Gastrocnemius medialis (tissue), 4 donors: ENCODE data around the gene KCTD5. TPM values are rescaled to one million over a fixed set of nuclear protein-coding genes. Genes with fewer than 3 reads are reported as not detected.

Experiments used
- ATAC-seq, 2 donors: fragments of 150-250 bp; one replicate each; pipeline ENCODE4 v1.9.1; 2016
- DNase-seq, 2 donors: peaks; one replicate each; pipeline ENCODE4 v3.0.0-alpha.2; 2019
- H3K27ac ChIP-seq, 4 donors: fragments of 200-600 bp; sonication (generic); 1 replicate in 1 of 4; 2 replicates in 3 of 4; pipeline ENCODE4 v1.5.1; 2016 to 2018; ENCODE audit warnings: mild to moderate bottlenecking in 2 of 4, moderate library complexity in 1 of 4
- H3K27me3 ChIP-seq, 3 donors: fragments of 200-600 bp; sonication (generic) in 2 of 3; 1 replicate in 1 of 3; 2 replicates in 2 of 3; pipeline versions ENCODE4 v1.5.1 to v1.6.0; 2016 to 2019; ENCODE audit warnings: mild to moderate bottlenecking in 1 of 3, moderate library complexity in 1 of 3
- H3K36me3 ChIP-seq, 2 donors: fragments of 200-600 bp; sonication (generic) in 1 of 2; one replicate each; pipeline ENCODE4 v1.5.1; 2017 to 2018
- H3K4me1 ChIP-seq, 2 donors: fragments of 200-600 bp; sonication (generic) in 1 of 2; one replicate each; pipeline ENCODE4 v1.5.1; 2016 to 2017; ENCODE audit warnings: mild to moderate bottlenecking in 2 of 2
- H3K4me3 ChIP-seq, 4 donors: fragments of 200-600 bp; sonication (generic) in 3 of 4; 1 replicate in 1 of 4; 2 replicates in 3 of 4; pipeline ENCODE4 v1.5.1; 2016 to 2019; ENCODE audit warnings: mild to moderate bottlenecking in 2 of 4
- H3K9me3 ChIP-seq, 3 donors: fragments of 200-600 bp; sonication (generic) in 2 of 3; 1 replicate in 1 of 3; 2 replicates in 2 of 3; pipeline ENCODE4 v1.5.1; 2016 to 2019
- POLR2A ChIP-seq, 2 donors: fragments of 450-650 bp; IDR thresholded peaks; one replicate each; pipeline ENCODE4 v1.6.1; 2017; ENCODE audit warnings: antibody characterized with exemption in 2 of 2, mild to moderate bottlenecking in 2 of 2, moderate library complexity in 2 of 2
- in situ Hi-C, 4 donors: fragments of 200-750 bp; cut with MboI; loops; one replicate each; pipeline versions ENCODE4 v1.15.0 to v1.8.0; 2017; ENCODE audit warnings: low sequenced_read_pairs in 4 of 4
- intact Hi-C: fragments of 100-400 bp; cut with DNase I; formaldehyde crosslinking; loops from one replicate; pipeline ENCODE4 v1.15.1; 2023; ENCODE audit warnings: low total_unique reads
- total RNA-seq, 4 donors: library from RNA; depleted of rRNA; stranded (reverse); fragments of >200 nt; gene quantifications; one replicate each; pipeline versions ENCODE4 v1.1.0 to v1.2.3, GENCODE V29; 2016
- TF ChIP-seq, protein P1 (sequence below), 5 experiments: fragments of 450-650 bp in 3 of 5; fragments of 200-600 bp in 2 of 5; sonication (generic) in 2 of 5; IDR thresholded peaks in 4 of 5; conservative IDR thresholded peaks in 1 of 5; 1 replicate in 4 of 5; 2 replicates in 1 of 5; pipeline ENCODE4 v1.5.1; 2016 to 2019; ENCODE audit warnings: antibody characterized with exemption in 5 of 5, mild to moderate bottlenecking in 3 of 5, moderate library complexity in 3 of 5

The KCTD5 gene
- total RNA-seq, 4 donors from 2014 or later: 13.6 to 23.8 (median 14.7) TPM

DNA sequence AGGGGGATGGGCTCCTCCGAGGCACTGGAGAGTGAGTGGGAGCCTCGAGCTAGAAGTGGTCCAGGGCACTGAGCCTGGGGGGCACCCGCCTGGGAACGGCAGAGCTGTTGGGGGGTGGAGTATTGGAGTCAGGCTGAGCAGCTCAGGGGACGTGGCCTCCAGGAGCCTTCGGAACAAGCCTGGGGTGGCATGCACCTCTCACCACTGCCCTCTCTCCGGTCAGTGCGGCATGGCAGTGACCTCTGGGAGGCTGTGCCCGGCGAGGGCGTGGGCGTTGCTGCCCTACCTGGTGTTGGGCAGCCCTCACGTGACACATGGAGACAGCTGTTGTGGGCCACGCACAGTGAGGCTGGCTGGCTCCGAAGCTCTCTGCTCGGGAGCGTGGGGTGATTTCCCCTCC lies 23.8 kb downstream of the KCTD5 start:
- no peaks in the 10 kb centered on the region for H3K27me3 ChIP-seq
- peaks cover 25 to 29% of the 10 kb centered on the region in 2 donors for H3K4me1 ChIP-seq
- in situ Hi-C loops: no loop called here
- intact Hi-C loops: no loop called here
- H3K27ac ChIP-seq: no peak overlapping the region
- TF ChIP-seq, protein P1, sequence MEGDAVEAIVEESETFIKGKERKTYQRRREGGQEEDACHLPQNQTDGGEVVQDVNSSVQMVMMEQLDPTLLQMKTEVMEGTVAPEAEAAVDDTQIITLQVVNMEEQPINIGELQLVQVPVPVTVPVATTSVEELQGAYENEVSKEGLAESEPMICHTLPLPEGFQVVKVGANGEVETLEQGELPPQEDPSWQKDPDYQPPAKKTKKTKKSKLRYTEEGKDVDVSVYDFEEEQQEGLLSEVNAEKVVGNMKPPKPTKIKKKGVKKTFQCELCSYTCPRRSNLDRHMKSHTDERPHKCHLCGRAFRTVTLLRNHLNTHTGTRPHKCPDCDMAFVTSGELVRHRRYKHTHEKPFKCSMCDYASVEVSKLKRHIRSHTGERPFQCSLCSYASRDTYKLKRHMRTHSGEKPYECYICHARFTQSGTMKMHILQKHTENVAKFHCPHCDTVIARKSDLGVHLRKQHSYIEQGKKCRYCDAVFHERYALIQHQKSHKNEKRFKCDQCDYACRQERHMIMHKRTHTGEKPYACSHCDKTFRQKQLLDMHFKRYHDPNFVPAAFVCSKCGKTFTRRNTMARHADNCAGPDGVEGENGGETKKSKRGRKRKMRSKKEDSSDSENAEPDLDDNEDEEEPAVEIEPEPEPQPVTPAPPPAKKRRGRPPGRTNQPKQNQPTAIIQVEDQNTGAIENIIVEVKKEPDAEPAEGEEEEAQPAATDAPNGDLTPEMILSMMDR (IDR thresholded peaks at IDR 0.05 in 4 of 5, conservative IDR thresholded peaks at IDR 0.05 in 1 of 5): no peak
- TF ChIP-seq POLR2A (IDR thresholded peaks at IDR 0.05): no peak
- no peak overlapping the region for H3K4me3 ChIP-seq
- peaks cover 0 to 43% of the 10 kb centered on the region in 2 donors for H3K36me3 ChIP-seq
- ATAC-seq (no peak), DNase-seq (no peak)
- H3K9me3 ChIP-seq: no peaks in the 10 kb centered on the region

DNA sequence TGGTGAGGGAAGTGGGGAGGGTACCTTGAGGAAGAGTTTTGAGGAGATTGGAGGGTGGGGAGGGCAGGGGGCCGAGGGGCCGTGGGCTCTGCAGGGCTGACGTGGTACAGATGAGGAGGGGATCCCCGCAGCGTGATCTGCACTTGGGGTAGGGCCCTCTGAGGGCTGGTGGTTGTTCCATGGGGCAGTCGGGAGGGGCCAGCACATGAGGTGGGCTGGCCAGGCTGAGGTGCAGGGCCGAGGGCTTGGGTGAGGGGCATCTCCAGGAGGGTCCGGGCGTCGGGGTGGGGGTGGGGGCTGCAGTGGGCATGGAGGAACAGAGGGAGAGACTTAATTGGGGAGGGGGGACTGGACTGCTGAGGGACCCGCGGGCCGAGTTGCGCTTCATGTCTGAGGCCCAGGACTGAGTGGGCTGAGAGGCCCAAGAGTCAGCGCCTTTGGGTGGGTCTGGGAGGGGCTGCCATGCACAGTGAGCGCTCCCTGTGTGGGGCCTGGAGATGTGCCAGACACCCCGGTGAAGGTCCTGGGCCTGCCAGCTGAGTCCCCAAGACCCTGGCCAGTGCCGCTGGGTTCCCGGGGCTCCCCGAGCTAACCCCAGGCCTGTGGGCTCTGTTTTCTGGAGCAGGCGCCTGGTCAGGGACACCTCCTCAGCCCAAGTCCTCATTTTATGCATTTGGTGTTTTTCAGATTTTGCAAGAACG lies 24.4 kb downstream of the KCTD5 start:
- DNase-seq: no peak
- peaks cover 0 to 41% of the 10 kb centered on the region in 2 donors for H3K36me3 ChIP-seq
- in situ Hi-C loops: no loop called here
- ATAC-seq: no peak
- H3K4me3 ChIP-seq: no peak overlapping the region
- H3K27ac ChIP-seq: no peak overlapping the region
- H3K9me3 ChIP-seq: no peaks in the 10 kb centered on the region
- no peaks in the 10 kb centered on the region for H3K27me3 ChIP-seq
- TF ChIP-seq, protein P1 (IDR thresholded peaks at IDR 0.05 in 4 of 5, conservative IDR thresholded peaks at IDR 0.05 in 1 of 5): no peak
- TF ChIP-seq POLR2A (IDR thresholded peaks at IDR 0.05): no peak
- peaks cover 25 to 29% of the 10 kb centered on the region in 2 donors for H3K4me1 ChIP-seq
- intact Hi-C loops: no loop called here

GRCh38 chr16:2707368-2708289 lies 25.3 kb downstream of the KCTD5 start:
- DNase-seq (no peak), ATAC-seq (no peak)
- intact Hi-C loops (no loop called here), in situ Hi-C loops (no loop called here)
- no peak overlapping the region for H3K4me3 ChIP-seq
- H3K27me3 ChIP-seq: no peaks in the 10 kb centered on the region
- peaks cover 23 to 27% of the 10 kb centered on the region in 2 donors for H3K4me1 ChIP-seq
- peaks cover 0 to 32% of the 10 kb centered on the region in 2 donors for H3K36me3 ChIP-seq
- no peak overlapping the region for H3K27ac ChIP-seq
- H3K9me3 ChIP-seq: no peaks in the 10 kb centered on the region
- no peak for TF ChIP-seq POLR2A (IDR thresholded peaks at IDR 0.05)
- TF ChIP-seq, protein P1 (IDR thresholded peaks at IDR 0.05 in 4 of 5, conservative IDR thresholded peaks at IDR 0.05 in 1 of 5): no peak

- Histone ChIP-seq H3K36me3 (peaks cover 0 to 31% of the 10 kb centered on the region in 2 donors), H3K4me1 (peaks cover 17 to 20% of the 10 kb centered on the region in 2 donors), H3K9me3 (no peaks in the 10 kb centered on the region), H3K27me3 (no peaks in the 10 kb centered on the region), H3K4me3 (no peak overlapping the region), H3K27ac (no peak overlapping the region)
- in situ Hi-C loops (no loop called here), intact Hi-C loops (no loop called here)
- ATAC-seq (no peak), DNase-seq (no peak)
- TF ChIP-seq POLR2A (IDR thresholded peaks at IDR 0.05): no peak
- TF ChIP-seq, protein P1 (IDR thresholded peaks at IDR 0.05 in 4 of 5, conservative IDR thresholded peaks at IDR 0.05 in 1 of 5): no peak
These were observed 25.9 kb downstream of the KCTD5 start for GRCh38 chr16:2708290-2708639.
